ENCODE measurements around the gene LANCL2.
"Not testable (repeated sequence)": the region's sequence is repeated elsewhere in the genome, so short reads cannot be mapped to it uniquely, and the experiment has no call there.

Gene LANCL2, protein sequence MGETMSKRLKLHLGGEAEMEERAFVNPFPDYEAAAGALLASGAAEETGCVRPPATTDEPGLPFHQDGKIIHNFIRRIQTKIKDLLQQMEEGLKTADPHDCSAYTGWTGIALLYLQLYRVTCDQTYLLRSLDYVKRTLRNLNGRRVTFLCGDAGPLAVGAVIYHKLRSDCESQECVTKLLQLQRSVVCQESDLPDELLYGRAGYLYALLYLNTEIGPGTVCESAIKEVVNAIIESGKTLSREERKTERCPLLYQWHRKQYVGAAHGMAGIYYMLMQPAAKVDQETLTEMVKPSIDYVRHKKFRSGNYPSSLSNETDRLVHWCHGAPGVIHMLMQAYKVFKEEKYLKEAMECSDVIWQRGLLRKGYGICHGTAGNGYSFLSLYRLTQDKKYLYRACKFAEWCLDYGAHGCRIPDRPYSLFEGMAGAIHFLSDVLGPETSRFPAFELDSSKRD

DNA sequence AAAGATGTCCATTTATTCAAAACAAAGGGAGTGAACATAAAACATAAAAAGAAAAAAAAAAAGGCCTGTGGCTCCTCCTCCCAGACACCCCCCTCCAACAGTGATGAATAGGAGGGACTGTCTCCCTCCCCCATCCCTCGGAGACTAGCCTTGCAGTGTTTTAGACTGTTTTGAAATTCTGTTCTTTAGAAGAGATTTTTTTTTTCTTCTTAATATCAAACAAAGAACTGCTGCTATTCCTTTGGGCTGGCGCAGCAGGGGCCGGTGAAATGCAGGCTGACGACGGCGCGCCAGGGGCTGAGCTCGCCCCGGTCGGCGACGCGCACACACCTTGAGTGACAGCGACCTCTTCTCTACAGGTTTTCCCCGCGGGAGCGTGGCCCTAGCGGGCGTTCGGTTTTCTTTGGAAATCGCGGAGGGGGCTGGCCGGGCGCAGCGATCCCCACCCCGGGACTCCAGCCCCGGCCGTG is at the start of gene LANCL2:
Gene LANCL2 (plus strand): TSS at position 133 of the 470 bp plus-strand sequence. CDS start 689 bp downstream, outside the sequence.
- DNase-seq (ENCODE audit: extremely low read depth in 1 of 2, low read depth in 1 of 2): peak in 1 of 2 donors; percentile 17

DNA sequence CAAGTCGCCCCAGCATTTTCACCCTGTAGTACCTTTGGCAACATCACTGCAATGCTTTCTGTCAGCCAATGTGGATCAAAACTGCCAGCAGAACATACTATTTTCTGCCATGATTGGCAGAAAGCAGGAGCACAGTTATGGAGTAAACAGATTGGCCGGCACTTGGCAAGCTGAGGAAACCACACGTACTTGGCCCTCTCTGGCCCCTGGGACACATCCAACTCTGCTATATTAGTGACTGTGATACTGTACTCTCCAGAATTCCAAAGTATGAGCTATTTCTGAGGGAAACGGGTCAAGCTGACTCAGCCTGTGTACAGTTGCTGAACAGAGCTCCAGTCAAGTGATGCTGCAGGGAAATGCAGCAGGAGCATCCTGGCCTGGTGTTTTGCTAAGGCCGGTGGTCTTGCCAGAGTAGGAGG is 39.8 kb upstream of the LANCL2 start:
- DNase-seq (ENCODE audit: extremely low read depth in 1 of 2, low read depth in 1 of 2): no peak

DNA sequence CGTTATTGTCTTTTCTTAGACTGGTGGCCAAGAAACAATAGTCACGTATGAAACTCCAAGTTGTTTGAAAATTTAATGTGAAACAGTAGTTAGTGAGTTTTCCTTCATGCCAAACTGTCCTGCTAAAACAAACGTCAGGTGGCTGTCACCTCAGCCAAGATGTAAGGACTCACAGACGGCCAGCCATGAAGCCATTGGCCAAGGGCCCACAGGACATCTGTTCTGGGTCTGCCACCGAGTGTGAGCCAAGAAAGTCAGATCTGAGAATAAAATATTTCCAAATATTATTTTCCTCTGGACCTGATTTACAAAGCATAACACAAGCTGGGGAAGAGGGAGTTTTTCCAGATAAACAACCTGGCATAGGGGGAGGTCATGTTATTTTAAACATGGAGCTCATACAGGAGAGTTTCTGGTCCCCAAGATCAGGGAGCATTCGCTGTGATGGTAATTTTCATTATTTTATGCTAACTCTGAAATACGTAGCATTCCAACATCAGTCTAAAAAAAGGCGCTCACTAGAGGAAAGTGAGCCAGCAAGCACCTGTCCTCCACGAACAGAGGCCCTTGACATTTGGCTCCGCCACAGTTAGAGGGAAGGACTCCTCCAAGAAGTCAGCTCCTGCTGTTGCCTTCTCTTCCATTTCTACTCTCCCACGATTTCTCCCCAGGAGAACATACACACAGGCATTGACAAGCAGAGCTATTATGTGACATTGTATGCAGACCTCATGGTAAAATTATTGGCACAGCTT is 38.9 kb upstream of the LANCL2 start:
- DNase-seq (ENCODE audit: extremely low read depth in 1 of 2, low read depth in 1 of 2): no peak

DNA sequence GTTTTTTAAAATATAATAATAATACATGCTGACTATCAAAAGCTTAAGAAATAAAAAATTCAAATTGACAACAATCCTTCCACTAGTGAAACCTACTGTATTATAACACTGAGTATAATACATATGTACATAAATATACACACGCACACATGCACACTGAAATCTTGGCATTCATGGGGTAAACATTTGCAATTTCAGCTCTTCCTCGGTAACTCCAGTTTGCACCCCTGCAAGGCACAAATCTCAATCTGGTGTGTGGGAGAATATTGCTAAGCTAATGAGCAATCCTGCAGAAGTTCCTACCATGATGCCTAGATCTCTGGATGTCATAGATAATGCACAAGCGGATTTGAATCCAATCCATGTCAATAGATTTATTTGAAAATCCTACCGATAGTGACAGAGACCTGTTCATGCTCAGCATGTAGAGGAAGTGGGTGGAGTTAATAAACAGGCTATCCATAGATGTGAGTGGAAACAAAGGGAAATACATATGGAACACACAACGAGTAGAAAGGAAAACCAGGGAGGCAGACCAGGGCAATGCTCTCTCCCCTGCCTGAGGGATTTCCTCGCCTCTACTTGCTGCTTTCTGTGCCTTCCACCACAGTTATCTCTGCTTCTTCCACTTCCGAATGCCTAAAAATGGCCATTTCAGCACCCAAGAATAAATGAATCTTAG is 38.1 kb upstream of the LANCL2 start:
- DNase-seq (ENCODE audit: extremely low read depth in 1 of 2, low read depth in 1 of 2): no peak

DNA sequence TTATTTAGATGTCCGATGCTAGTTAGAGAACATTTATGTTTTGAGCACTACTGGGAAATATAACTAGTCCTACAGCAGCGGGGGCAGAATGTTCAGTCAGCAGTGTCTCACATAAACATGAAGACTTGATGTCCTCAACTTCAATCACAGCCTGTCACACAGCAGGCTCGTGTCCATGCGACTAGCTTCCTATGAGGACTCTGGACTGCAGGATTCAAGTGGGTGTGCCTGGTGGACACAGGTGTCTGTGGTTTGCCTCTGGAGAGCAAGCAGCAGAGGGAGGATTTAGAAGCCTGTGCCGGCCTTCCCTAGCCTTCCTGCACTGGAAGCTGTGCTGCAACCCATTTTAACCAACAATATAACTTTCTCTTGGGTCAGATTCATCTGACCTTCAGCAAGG is 30.0 kb upstream of the LANCL2 start:
- DNase-seq (ENCODE audit: extremely low read depth in 1 of 2, low read depth in 1 of 2): no peak

DNA sequence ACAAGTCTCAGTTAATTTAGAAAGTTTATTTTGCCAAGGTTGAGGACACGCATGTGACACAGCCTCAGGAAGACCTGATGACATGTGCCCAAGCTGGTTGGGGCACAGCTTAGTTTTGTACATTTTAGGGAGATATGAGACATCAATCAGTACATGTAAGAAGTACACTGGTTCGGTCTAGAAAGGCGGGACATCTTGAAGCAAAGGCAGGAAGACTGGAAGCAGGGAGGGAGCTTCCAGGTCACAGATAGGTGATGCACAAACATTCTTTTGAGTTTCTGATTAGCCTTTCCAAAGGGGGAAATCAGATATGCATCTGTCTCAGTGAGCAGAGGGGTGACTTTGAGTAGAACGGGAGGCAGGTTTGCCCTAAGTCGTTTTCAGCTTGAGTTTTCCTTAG is 29.4 kb upstream of the LANCL2 start:
- no peak for DNase-seq (ENCODE audit: extremely low read depth in 1 of 2, low read depth in 1 of 2)

DNA sequence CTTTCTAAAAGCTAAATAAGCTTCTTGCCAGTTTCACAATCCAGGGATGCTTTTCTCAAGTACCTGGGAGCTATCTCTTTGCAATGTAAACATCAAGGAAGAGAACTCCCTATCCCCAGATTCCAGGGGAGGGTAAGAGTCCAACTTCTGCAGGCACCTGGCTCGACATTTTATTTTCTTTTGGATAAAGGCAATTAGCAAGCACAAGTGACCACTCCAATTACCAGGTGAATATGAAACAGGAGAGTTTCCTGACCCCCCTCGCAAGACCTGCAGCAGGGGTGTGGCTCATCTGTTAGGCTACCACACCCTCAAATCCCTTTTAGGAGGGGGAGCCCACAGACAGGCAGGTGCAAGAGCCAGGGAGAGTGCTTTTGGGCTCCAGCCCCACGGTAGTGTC is 28.6 kb upstream of the LANCL2 start:
- no peak for DNase-seq (ENCODE audit: extremely low read depth in 1 of 2, low read depth in 1 of 2)

DNA sequence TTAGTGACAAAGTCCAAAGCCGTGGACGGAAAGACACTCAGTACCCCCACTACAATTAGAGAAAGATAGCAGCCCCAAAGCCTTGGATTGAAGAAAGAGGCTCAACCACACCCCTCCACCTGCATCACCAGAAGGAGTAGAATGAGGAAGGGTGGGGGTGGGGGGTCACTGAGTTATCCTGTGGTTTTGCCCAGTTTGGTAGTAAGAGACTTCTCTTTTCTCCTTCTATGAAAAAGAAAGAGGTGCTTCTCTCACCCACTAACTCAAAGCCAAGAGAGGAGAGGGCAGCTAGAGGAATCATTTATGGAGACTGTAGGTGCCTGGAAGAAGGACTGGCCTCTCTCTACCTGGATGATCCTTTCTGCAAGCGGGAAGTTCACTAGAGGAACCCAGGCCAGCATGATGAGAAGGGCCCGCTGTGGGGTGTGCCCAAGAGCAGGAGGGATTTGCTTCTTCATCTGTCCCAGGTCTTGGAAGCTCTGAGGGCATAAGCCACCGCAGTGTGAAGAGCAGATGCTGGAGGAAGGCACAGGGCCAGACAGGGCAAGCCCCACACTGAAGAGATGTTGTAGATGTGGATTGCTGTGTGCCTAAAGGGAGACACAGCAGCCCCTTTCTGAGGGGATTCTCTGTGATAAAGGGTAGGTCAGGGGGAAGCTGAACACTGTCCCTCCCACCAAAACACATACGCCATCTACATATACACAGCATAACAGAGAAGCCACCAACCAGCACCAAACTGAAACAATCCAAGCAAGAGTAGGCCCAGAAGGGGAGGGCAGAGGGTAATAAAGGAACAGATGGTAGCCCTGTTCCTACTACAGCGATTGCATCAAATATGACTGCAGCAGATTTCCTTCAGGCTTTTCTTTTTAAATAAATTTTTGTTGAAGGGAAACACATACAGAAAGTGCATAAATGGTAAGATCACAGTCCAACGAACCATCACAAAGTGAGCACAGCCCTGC is 25.8 kb upstream of the LANCL2 start:
- no peak for DNase-seq (ENCODE audit: extremely low read depth in 1 of 2, low read depth in 1 of 2)

DNA sequence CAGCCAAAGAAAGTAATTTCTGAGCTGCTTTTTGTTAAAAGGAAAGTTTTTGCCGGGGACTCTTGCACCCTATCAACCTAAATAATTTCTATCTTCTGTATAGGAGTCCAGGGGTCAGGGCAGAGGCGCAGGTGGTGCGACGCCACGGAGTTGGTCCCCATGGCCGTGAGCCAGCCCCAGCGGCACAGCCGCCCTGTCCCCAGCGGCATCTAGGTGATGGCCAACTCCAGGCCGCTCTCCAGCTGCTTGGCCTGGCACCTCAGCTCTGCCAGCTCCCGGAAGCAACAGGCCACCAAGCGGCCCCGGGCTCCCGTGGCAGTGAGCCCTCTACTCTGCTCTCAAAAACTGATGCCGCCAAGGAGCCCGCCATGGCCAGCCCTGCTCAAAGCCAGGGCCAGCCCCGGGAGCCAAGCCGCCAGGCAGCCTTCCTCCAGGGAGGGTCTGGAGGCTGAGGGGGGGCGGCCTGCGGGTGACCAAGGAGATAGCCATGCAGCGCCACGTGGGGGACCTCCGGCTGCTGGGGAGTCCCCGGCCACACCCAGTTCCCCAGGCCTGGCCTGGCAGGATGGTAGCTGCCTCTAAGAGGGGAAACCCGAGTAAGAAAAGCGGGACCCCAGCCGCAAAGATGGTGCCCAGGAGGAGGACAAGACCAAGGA is 22.8 kb upstream of the LANCL2 start:
- no peak for DNase-seq (ENCODE audit: extremely low read depth in 1 of 2, low read depth in 1 of 2)

DNA sequence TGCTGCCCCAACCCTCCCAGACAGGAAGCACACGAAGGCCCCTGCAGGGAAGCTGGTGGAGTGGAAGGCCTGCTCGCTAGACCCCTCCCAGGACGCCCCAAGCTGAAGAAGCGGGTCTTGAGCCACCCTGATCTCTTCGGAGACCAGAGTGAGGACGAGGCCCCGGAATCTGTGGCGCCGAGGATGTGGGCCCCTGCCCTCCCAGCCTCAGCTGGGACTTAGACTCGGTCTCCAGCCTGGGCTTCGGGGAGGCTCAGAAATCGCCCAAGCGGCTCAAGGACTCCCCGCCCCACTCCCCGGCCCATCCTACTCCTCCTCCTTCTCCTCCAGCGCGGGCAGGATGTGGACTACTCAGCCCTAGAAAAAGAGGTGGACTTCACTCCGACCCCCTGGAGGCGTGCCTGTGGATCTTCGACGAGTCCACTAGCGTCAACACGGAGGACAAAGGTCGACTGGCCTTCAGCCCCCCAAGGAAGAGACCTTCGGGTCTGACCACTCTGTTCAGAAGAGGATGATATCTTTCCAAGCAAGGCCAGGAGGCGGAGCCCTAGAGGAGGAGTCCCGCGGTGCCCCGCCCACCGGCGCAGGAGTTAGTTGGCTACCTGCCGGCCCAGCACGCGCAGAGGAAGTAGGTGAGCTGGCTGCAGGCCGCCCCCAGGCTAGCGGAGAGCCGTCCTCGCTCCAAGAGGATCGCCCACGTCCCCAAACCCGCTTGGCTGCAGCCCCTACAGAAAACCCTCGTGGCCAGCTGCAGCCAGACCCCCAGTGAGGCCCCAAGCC is 21.9 kb upstream of the LANCL2 start:
- no peak for DNase-seq (ENCODE audit: extremely low read depth in 1 of 2, low read depth in 1 of 2)

DNA sequence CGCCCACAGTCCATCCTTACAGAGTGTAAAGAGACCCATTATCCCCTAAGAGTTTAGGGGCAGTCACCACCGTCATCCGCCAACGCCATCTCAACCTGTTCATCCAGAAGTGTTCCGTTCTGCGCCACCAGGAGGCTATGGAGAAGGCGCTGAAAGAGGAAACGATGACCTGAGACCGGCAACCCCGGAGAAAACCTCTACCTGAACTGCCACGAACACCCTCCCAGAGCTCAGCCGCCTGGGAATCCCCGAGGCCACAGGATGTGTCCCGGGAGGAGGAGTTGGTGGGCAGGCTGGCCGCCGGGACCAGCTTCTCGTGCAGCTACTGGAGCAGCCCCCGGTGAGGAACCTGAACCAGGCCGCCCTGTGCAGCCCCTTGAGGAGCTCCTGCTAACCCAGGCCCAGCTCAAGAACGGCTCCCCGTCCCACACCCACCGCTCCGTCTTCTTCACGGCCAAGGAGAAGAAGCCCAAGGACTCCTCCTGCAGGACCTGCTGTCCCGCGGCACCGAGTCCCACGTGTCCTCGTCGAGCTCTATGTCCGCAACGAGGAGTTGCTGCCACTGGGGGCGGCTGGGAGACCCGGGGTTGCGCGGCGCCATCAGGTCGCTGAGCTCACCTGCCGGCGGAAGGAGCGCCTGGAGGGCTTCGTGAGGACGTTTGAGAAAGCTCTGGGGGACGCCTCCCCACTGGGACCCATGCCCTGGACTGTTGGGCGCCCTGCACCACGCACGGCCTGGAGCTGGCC is 21.1 kb upstream of the LANCL2 start:
- DNase-seq (ENCODE audit: extremely low read depth in 1 of 2, low read depth in 1 of 2): no peak

DNA sequence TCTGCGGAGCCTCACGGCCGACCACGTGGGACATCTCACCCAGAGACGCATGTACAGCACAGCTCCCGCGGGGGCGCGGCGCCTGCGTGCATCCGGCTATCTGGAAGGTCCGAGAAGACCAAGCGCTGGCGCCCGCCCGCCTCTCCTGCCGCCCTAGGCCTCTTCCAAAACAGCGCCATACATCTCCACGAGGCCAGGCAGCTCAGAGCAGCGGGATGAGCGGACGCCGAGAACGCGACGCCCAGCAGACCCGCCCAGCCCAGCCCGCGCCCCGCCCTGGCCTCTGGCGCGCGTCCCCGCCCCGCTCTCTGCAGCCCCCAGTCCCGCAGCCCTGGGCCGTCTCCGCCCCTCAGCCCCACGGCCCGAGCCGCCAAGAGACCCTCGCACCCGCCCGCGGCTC is 20.3 kb upstream of the LANCL2 start:
- no peak for DNase-seq (ENCODE audit: extremely low read depth in 1 of 2, low read depth in 1 of 2)

DNA sequence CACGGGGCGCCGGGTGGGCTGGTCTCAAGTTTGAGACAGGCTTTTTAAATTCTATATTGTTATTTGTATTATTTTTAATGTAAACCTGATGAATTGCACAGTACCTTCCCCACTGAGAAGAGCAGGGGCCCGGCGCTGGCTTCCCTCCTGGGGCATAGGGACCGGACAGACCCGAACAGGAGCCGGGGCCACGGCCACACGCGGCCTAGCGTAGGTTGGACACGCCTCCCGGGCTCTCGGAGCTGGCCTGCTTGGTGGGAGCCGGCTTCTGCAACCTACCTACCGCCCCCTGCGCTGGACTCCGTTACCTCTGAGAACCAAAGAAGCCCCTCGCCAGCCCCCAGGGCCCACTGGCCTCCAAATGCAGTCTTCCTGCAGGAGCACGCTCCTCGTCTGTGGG is 19.8 kb upstream of the LANCL2 start:
- DNase-seq (ENCODE audit: extremely low read depth in 1 of 2, low read depth in 1 of 2): no peak

DNA sequence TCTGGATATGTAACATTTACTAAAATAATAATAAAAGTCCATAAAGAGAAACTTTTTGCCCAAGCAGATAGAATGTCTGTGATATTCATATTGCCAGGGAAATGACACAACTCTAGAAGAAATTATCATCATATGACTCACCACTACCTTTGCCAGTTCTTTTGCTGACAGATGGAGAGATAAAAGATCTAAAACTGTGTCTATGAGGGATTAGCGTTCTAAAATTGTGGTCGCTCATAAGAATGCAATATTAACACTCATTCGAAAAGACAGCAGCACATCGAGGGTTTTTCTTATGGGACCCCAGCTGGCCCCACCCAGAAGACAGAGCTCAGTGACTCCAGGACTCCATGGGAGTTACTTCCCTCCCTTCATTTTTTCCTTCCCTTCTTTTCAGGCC is 16.6 kb upstream of the LANCL2 start:
- DNase-seq (ENCODE audit: extremely low read depth in 1 of 2, low read depth in 1 of 2): no peak

DNA sequence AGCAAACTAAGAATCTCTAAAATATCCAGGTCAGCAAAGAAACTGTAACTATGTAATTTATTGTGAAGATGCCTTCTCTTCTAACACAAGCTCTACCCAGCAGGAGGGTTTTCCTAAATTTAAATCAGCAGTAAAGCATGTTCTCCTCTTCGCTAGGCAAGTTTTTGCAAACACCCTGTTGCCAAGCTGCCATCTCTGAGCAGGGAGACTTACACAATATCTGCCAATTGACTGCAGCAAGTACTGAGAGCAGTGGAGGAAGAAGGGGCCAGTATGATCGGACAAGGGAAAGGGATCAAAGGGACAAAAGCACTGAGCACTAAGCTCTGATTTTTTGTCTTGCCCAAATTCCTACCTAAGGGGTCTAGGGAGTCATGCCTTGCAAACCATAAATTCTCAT is 16.0 kb upstream of the LANCL2 start:
- no peak for DNase-seq (ENCODE audit: extremely low read depth in 1 of 2, low read depth in 1 of 2)

DNA sequence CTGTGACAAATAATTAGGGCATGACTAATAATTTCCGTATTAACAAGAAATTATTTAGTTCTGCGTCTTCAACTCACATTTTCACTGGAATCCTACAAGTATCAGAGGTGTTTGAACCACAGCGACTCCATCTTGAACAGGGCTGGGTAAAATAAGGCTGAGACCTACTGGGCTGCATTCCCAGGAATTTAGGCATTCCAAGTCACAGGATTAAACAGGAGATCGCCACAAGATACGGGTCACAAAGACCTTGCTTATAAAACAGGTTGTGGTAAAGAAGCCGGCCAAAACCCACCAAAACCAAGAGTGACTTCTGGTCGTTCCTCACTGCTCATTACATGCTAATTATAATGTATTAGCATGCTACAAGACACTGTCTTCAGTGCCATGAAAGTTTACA is 14.9 kb upstream of the LANCL2 start:
- DNase-seq (ENCODE audit: extremely low read depth in 1 of 2, low read depth in 1 of 2): no peak

DNA sequence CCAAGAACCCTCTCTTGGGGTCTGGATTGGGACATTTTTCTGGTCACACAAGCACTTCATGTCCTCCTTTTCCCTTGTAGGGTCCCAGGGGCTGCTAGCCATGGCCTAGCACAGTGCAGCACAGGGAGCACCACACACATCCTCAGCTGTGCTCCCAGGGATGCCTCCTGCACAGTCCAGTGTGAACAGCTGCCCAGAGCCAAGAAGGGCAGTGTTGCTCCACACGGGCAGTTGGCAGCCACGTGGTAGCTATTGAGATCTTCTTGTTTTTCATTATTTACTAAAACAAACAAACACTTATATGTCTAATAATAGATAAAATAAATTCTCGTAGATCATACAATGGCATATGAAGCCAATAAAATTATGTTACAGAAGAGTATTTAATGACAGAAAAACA is 13.9 kb upstream of the LANCL2 start:
- no peak for DNase-seq (ENCODE audit: extremely low read depth in 1 of 2, low read depth in 1 of 2)

DNA sequence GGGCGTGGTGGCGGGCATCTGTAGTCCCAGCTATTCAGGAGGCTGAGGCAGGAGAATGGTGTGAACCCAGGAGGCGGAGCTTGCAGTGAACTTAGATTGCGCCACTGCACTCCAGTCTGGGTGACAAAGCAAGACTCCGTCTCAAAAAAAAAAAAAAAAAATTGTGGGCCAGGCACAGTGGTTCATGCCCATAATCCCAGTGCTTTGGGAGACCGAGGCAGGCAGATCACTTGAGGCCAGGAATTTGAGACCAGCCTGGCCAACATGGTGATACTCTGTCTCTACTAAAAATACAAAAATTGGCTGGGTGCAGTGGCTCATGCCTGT is 12.2 kb upstream of the LANCL2 start:
- not testable (repeated sequence) for DNase-seq (ENCODE audit: extremely low read depth in 1 of 2, low read depth in 1 of 2)

Measured in activated CD8-positive, alpha-beta memory T cell treated with anti-CD3 and anti-CD28 coated beads for 1 hour (primary cell).